Liver (tissue), 3 donors: Measurements from ENCODE around the gene UGT2B15.

Experiments used
- EGR1 ChIP-seq, 2 donors: IDR thresholded peaks; 2 replicates each; pipeline ENCODE4 v1.6.1; 2016 to 2018; ENCODE audit warnings: antibody characterized with exemption in 2 of 2, low read depth in 2 of 2
- GABPA ChIP-seq, 2 donors: IDR thresholded peaks in 1 of 2; conservative IDR thresholded peaks in 1 of 2; 2 replicates each; pipeline ENCODE4 v1.6.1; 2016; ENCODE audit warnings: antibody characterized with exemption in 2 of 2, mild to moderate bottlenecking in 1 of 2, moderate library complexity in 1 of 2
- HNF4G ChIP-seq: IDR thresholded peaks from 2 replicates; pipeline ENCODE4 v1.6.1; 2016; ENCODE audit warnings: antibody characterized with exemption
- JUND ChIP-seq, 2 donors: IDR thresholded peaks; 2 replicates each; pipeline ENCODE4 v1.6.1; 2016; ENCODE audit warnings: antibody characterized with exemption in 2 of 2
- RAD21 ChIP-seq, 2 donors: IDR thresholded peaks; 2 replicates each; pipeline ENCODE4 v1.6.1; 2016; ENCODE audit warnings: antibody characterized with exemption in 2 of 2, mild to moderate bottlenecking in 2 of 2
- TAF1 ChIP-seq: conservative IDR thresholded peaks from 2 replicates; pipeline ENCODE4 v1.6.1; 2016; ENCODE audit warnings: antibody characterized with exemption, mild to moderate bottlenecking
- YY1 ChIP-seq: IDR thresholded peaks from 2 replicates; pipeline ENCODE4 v1.6.1; 2016; ENCODE audit warnings: antibody characterized with exemption, mild to moderate bottlenecking
- TF ChIP-seq, protein P1 (sequence below): fragments of 150-350 bp; IDR thresholded peaks from 2 replicates; pipeline ENCODE4 v1.5.1; 2017; ENCODE audit warnings: improper control_type of control experiment, low read depth, low read length; ENCODE audit not compliant: missing input control
- TF ChIP-seq, protein P2 (sequence below): IDR thresholded peaks from 2 replicates; pipeline ENCODE4 v1.6.1; 2016; ENCODE audit warnings: antibody characterized with exemption
- donor health status: healthy.
- donor health status: healthy.

DNA sequence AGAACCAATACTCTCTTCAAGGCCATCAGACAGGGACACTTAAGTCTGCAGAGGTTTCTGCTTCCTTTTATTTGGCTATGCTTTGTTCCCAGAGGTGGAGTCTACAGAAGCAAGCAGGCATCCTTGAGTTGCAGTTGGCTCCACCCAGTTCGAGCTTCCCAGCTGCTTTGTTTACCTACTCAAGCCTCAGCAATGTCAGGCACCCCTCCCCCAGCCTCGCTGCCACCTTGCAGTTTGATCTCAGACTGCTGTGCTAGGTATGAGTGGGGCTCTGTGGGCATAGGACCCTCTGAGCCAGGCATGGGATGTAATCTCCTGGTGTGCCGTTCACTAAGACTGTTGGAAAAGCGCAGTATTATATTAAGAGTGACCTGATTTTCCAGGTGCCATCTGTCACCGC is 12.6 kb upstream of the UGT2B15 start:
- TF ChIP-seq, protein P1, sequence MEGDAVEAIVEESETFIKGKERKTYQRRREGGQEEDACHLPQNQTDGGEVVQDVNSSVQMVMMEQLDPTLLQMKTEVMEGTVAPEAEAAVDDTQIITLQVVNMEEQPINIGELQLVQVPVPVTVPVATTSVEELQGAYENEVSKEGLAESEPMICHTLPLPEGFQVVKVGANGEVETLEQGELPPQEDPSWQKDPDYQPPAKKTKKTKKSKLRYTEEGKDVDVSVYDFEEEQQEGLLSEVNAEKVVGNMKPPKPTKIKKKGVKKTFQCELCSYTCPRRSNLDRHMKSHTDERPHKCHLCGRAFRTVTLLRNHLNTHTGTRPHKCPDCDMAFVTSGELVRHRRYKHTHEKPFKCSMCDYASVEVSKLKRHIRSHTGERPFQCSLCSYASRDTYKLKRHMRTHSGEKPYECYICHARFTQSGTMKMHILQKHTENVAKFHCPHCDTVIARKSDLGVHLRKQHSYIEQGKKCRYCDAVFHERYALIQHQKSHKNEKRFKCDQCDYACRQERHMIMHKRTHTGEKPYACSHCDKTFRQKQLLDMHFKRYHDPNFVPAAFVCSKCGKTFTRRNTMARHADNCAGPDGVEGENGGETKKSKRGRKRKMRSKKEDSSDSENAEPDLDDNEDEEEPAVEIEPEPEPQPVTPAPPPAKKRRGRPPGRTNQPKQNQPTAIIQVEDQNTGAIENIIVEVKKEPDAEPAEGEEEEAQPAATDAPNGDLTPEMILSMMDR, result no peak
- TF ChIP-seq YY1 (no peak), JUND (IDR thresholded peaks at IDR 0.05) (no peak), RAD21 (IDR thresholded peaks at IDR 0.05) (no peak), TAF1 (no peak), HNF4G (no peak), EGR1 (IDR thresholded peaks at IDR 0.05; ENCODE audit: low read depth in 2 of 2) (no peak), GABPA (IDR thresholded peaks at IDR 0.05 in 1 of 2, conservative IDR thresholded peaks at IDR 0.05 in 1 of 2) (no peak)
- TF ChIP-seq, protein P2, sequence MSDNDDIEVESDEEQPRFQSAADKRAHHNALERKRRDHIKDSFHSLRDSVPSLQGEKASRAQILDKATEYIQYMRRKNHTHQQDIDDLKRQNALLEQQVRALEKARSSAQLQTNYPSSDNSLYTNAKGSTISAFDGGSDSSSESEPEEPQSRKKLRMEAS, result no peak
